Measurements from ENCODE around the gene INAFM2. TPM values are rescaled to one million over a fixed set of nuclear protein-coding genes. Genes with fewer than 3 reads are reported as not detected.
A peak's percentile ranks its signal among the peaks of the same experiment; 100 is the strongest.

INAFM2 gene
- total and polyA plus RNA-seq, 2 donors (not counting 1 experiment from before 2014, with no cell fraction given), result 8.9 to 11.0 TPM

- peaks cover 22% of the 10 kb centered on the region for H3K27me3 ChIP-seq (ENCODE audit: control insufficient read depth, insufficient read depth, low read length)
- H2AFZ ChIP-seq (ENCODE audit: low read length), result no peak overlapping the region
- no peaks in the 10 kb centered on the region for H3K79me2 ChIP-seq (ENCODE audit: control insufficient read depth, insufficient read depth, low read length)
- H4K20me1 ChIP-seq (ENCODE audit: control insufficient read depth, extremely low read depth, insufficient read depth, low read length), result no peaks in the 10 kb centered on the region
- no peaks in the 10 kb centered on the region for H3K36me3 ChIP-seq (ENCODE audit: control insufficient read depth, insufficient read depth, low read length)
- H3K27ac ChIP-seq (ENCODE audit: insufficient read depth, low read length), result no peak overlapping the region
- H3K4me1 ChIP-seq (ENCODE audit: control insufficient read depth, extremely low read depth, insufficient read depth, low read length), result peaks cover 2% of the 10 kb centered on the region
- DNase-seq (ENCODE audit: low read depth in 2 of 2), result no peak
- no peak overlapping the region for H3K4me3 ChIP-seq (replicated peaks in 1 of 4; ENCODE audit: control extremely low read depth in 1 of 4, insufficient read depth in 1 of 4, low read depth in 3 of 4, low read length in 4 of 4)
- TF ChIP-seq CTCF (conservative IDR thresholded peaks at IDR 0.05 in 1 of 2, IDR thresholded peaks at IDR 0.05 in 1 of 2; ENCODE audit: low read depth in 1 of 2, low read length in 2 of 2), result no peak
- no peak for TF ChIP-seq EZH2 (IDR thresholded peaks at IDR 0.05; ENCODE audit: low read length, missing control alignments)
- H3K9me3 ChIP-seq (ENCODE audit: control insufficient read depth, insufficient read depth, low read depth, low read length), result no peaks in the 10 kb centered on the region
- no peak overlapping the region for H3K4me2 ChIP-seq (ENCODE audit: extremely low read depth, insufficient read depth, low read length)
- no peak overlapping the region for H3K9ac ChIP-seq (ENCODE audit: insufficient read depth, low read length)
These were observed 9.7 kb upstream of the INAFM2 start for GRCh38 chr15:40313531-40314398.

GRCh38 chr15:40314723-40315276 is 8.7 kb upstream of the INAFM2 start:
- peak in 1 of 2 donors; percentile 47 for DNase-seq (ENCODE audit: low read depth in 2 of 2)
- Histone ChIP-seq H2AFZ (ENCODE audit: low read length) (no peak overlapping the region), H3K4me2 (ENCODE audit: extremely low read depth, insufficient read depth, low read length) (no peak overlapping the region), H3K4me1 (ENCODE audit: control insufficient read depth, extremely low read depth, insufficient read depth, low read length) (peaks cover 2% of the 10 kb centered on the region), H3K79me2 (ENCODE audit: control insufficient read depth, insufficient read depth, low read length) (no peaks in the 10 kb centered on the region), H4K20me1 (ENCODE audit: control insufficient read depth, extremely low read depth, insufficient read depth, low read length) (no peaks in the 10 kb centered on the region), H3K36me3 (ENCODE audit: control insufficient read depth, insufficient read depth, low read length) (no peaks in the 10 kb centered on the region), H3K4me3 (replicated peaks in 1 of 4; ENCODE audit: control extremely low read depth in 1 of 4, insufficient read depth in 1 of 4, low read depth in 3 of 4, low read length in 4 of 4) (no peak overlapping the region), H3K9ac (ENCODE audit: insufficient read depth, low read length) (no peak overlapping the region), H3K9me3 (ENCODE audit: control insufficient read depth, insufficient read depth, low read depth, low read length) (no peaks in the 10 kb centered on the region), H3K27ac (ENCODE audit: insufficient read depth, low read length) (no peak overlapping the region), H3K27me3 (ENCODE audit: control insufficient read depth, insufficient read depth, low read length) (peaks cover 22% of the 10 kb centered on the region)
- TF ChIP-seq EZH2 (IDR thresholded peaks at IDR 0.05; ENCODE audit: low read length, missing control alignments) (no peak), CTCF (conservative IDR thresholded peaks at IDR 0.05 in 1 of 2, IDR thresholded peaks at IDR 0.05 in 1 of 2; ENCODE audit: low read depth in 1 of 2, low read length in 2 of 2) (no peak)

- no peaks in the 10 kb centered on the region for H3K79me2 ChIP-seq (ENCODE audit: control insufficient read depth, insufficient read depth, low read length)
- peaks cover 2% of the 10 kb centered on the region for H3K4me1 ChIP-seq (ENCODE audit: control insufficient read depth, extremely low read depth, insufficient read depth, low read length)
- no peak overlapping the region for H3K27ac ChIP-seq (ENCODE audit: insufficient read depth, low read length)
- H3K4me2 ChIP-seq (ENCODE audit: extremely low read depth, insufficient read depth, low read length), result no peak overlapping the region
- H3K27me3 ChIP-seq (ENCODE audit: control insufficient read depth, insufficient read depth, low read length), result peaks cover 10% of the 10 kb centered on the region
- H3K9ac ChIP-seq (ENCODE audit: insufficient read depth, low read length), result no peak overlapping the region
- H3K36me3 ChIP-seq (ENCODE audit: control insufficient read depth, insufficient read depth, low read length), result no peaks in the 10 kb centered on the region
- H2AFZ ChIP-seq (ENCODE audit: low read length), result no peak overlapping the region
- H3K4me3 ChIP-seq (replicated peaks in 1 of 4; ENCODE audit: control extremely low read depth in 1 of 4, insufficient read depth in 1 of 4, low read depth in 3 of 4, low read length in 4 of 4), result no peak overlapping the region
- H4K20me1 ChIP-seq (ENCODE audit: control insufficient read depth, extremely low read depth, insufficient read depth, low read length), result no peaks in the 10 kb centered on the region
- H3K9me3 ChIP-seq (ENCODE audit: control insufficient read depth, insufficient read depth, low read depth, low read length), result no peaks in the 10 kb centered on the region
- no peak for DNase-seq (ENCODE audit: low read depth in 2 of 2)
- TF ChIP-seq CTCF (conservative IDR thresholded peaks at IDR 0.05 in 1 of 2, IDR thresholded peaks at IDR 0.05 in 1 of 2; ENCODE audit: low read depth in 1 of 2, low read length in 2 of 2), result no peak
- no peak for TF ChIP-seq EZH2 (IDR thresholded peaks at IDR 0.05; ENCODE audit: low read length, missing control alignments)
These were observed 6.6 kb upstream of the INAFM2 start for GRCh38 chr15:40316931-40317330.
